ENCODE results near the gene YIPF6. TPM values are rescaled to one million over a fixed set of nuclear protein-coding genes. Genes with fewer than 3 reads are reported as not detected.
"Not testable (repeated sequence)": the region's sequence is repeated elsewhere in the genome, so short reads cannot be mapped to it uniquely, and the experiment has no call there.

The YIPF6 gene
- polyA plus RNA-seq, 1 experiment: 14.7 TPM

DNA sequence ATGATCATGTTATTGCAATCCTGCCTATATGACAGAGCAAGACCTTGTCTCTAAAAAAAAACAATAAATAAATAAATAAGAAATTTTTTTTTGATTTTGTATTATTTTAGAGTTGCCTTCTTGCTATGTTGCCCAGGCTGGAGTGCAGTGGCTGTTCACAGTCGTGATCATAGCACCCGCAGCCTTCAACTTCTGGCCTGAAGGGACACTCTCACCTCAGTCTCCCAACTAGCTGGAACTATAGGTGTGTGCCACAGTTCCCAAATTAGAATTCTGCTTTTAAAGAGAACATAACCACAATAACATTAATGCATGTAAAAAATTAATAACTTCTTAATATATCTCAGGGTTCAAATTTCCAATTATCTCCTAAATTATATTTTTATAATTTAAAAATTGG is 7.8 kb downstream of the YIPF6 start:
- TF ChIP-seq, protein P1, sequence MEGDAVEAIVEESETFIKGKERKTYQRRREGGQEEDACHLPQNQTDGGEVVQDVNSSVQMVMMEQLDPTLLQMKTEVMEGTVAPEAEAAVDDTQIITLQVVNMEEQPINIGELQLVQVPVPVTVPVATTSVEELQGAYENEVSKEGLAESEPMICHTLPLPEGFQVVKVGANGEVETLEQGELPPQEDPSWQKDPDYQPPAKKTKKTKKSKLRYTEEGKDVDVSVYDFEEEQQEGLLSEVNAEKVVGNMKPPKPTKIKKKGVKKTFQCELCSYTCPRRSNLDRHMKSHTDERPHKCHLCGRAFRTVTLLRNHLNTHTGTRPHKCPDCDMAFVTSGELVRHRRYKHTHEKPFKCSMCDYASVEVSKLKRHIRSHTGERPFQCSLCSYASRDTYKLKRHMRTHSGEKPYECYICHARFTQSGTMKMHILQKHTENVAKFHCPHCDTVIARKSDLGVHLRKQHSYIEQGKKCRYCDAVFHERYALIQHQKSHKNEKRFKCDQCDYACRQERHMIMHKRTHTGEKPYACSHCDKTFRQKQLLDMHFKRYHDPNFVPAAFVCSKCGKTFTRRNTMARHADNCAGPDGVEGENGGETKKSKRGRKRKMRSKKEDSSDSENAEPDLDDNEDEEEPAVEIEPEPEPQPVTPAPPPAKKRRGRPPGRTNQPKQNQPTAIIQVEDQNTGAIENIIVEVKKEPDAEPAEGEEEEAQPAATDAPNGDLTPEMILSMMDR (IDR thresholded peaks at IDR 0.05; ENCODE audit: insufficient read depth, low read depth, low read length): no peak
- CTCF ChIA-PET: interaction anchor here (1.6 kb wide), 1 partner anchor 204 kb away, joined by 3 read pairs; no protein-coding TSS in a partner anchor
- POLR2A ChIA-PET: no interaction called here
- no peaks in the 10 kb centered on the region for H3K36me3 ChIP-seq (ENCODE audit: control insufficient read depth, insufficient read depth, low read length)
- no peaks in the 10 kb centered on the region for H3K27me3 ChIP-seq (ENCODE audit: control insufficient read depth, insufficient read depth, low read length)
- no peak for DNase-seq (ENCODE audit: low read depth)
- H3K4me3 ChIP-seq (ENCODE audit: low read depth, low read length): no peak overlapping the region

DNA sequence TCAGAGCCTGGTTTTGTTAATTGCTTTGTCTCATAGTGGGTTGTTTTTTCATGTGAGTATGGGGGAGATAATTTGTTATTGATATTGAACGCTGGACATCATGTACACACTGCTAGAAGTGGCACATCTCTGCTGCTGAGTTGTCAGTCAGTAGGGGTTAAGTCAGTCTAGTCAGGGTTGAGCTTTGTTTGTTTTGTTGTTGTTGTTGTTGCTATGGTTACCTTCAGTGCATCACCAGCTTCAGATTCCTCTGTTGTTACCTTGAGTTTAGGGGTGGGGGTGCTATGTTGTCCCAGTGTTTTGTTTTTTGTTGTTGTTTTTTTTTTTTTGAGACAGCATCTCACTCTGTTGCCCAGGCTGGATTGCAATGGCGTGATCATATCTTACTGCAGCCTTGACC is 9.9 kb downstream of the YIPF6 start:
- TF ChIP-seq, protein P1 (IDR thresholded peaks at IDR 0.05; ENCODE audit: insufficient read depth, low read depth, low read length): no peak

DNA sequence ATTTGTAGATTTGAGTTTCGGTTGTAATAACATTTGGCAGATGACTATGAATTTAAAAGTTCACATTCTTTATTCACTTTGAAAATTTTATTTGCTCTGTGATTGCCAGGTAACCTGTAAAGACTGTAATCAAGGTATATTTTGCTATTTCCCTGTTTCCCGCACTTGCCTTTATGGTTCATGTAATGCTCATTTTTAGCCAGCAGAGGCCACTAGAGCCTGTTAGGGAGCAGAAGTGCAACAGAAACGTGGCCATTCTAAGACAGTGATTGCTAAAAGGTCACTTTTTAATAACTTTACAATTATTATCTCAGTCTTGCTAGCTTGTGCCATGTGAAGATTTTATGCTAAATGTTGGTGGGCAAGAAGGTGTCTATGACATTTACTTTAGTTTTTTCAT is 12.4 kb downstream of the YIPF6 start:
- ChIA-PET CTCF (interaction anchor here (0.7 to 2.1 kb wide), 4 partner anchors 9 to 217 kb away, joined by 3 to 15 read pairs (median 4); no protein-coding TSS in a partner anchor), POLR2A (no interaction called here)
- Histone ChIP-seq H3K36me3 (ENCODE audit: control insufficient read depth, insufficient read depth, low read length) (peaks cover 1% of the 10 kb centered on the region), H3K4me3 (ENCODE audit: low read depth, low read length) (no peak overlapping the region), H3K27me3 (ENCODE audit: control insufficient read depth, insufficient read depth, low read length) (no peaks in the 10 kb centered on the region)
- DNase-seq (ENCODE audit: low read depth): no peak
- TF ChIP-seq, protein P1 (IDR thresholded peaks at IDR 0.05; ENCODE audit: insufficient read depth, low read depth, low read length): peak; percentile 69

More for the DNA sequence above, 9.9 kb downstream of the YIPF6 start:
- Histone ChIP-seq H3K4me3 (ENCODE audit: low read depth, low read length) (no peak overlapping the region), H3K36me3 (ENCODE audit: control insufficient read depth, insufficient read depth, low read length) (no peaks in the 10 kb centered on the region), H3K27me3 (ENCODE audit: control insufficient read depth, insufficient read depth, low read length) (no peaks in the 10 kb centered on the region)
- CTCF ChIA-PET: no interaction called here
- POLR2A ChIA-PET: no interaction called here
- no peak for DNase-seq (ENCODE audit: low read depth)

DNA sequence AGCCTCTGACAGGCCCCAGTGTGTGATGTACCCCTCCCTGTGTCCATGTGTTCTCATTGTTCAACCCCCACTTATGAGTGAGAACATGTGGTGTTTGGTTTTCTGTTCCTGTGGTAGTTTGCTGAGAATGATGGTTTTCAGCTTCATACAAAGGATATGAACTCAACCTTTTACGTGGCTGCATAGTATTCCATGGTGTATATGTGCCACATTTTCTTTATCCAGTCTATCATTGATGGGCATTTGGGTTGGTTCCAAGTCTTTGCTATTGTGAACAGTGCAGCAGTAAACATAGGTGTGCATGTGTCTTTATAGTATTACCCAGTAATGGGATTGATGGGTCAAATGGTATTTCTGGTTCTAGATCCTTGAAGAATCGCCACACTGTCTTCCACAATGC is 25.8 kb downstream of the YIPF6 start:
- H3K27me3 ChIP-seq (ENCODE audit: control insufficient read depth, insufficient read depth, low read length); H3K36me3 ChIP-seq (ENCODE audit: control insufficient read depth, insufficient read depth, low read length); H3K4me3 ChIP-seq (ENCODE audit: low read depth, low read length); CTCF ChIA-PET; DNase-seq (ENCODE audit: low read depth); POLR2A ChIA-PET: not testable (repeated sequence)

DNA sequence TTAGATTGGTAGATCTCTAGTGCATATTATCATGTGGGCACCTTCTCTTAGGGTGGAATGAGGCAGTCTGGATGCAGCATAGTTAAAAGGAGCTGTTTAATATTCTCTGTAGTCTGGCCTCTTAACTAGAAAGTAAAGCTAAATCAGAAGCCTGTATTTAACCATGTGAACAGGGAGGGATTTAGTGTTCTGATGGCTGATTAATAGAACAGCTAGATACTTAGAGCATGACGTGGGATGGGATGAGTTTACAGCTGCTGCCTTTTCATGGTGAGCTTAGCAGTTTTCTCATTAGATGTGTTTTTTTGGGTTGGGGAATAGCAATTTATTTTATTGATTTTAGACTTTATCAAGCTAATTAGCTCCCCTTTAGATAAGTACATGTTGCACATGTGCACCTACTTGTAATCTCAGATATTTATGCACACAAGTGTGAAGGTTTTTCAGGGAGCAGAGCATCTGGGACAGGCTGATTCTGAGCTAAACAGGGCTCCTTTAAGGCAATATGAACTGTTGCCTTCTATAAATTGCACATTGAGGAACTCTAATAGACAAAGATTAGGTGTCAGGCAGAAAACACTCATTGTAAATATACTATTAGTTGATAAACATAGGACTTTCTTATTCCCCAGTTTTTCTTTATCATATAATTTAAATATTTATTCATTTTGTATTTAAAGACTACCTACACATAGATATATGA is 34.1 kb downstream of the YIPF6 start:
- ChIA-PET CTCF (interaction anchor here (1.6 kb wide), 1 partner anchor 178 kb away, joined by 7 read pairs; no protein-coding TSS in a partner anchor), POLR2A (no interaction called here)

More for the DNA sequence above, 34.1 kb downstream of the YIPF6 start:
- H3K4me3 ChIP-seq (ENCODE audit: low read depth, low read length): no peak overlapping the region
- no peak for DNase-seq (ENCODE audit: low read depth)
- H3K36me3 ChIP-seq (ENCODE audit: control insufficient read depth, insufficient read depth, low read length): peaks cover 2% of the 10 kb centered on the region
- H3K27me3 ChIP-seq (ENCODE audit: control insufficient read depth, insufficient read depth, low read length): no peaks in the 10 kb centered on the region
- TF ChIP-seq, protein P1 (IDR thresholded peaks at IDR 0.05; ENCODE audit: insufficient read depth, low read depth, low read length): no peak
